B cell (primary cell): ENCODE measurements around the gene SLC39A2.

Experiments used
- CTCF ChIP-seq: fragments of 200-600 bp; IDR thresholded peaks from one replicate; pipeline ENCODE4 v1.8.0; 2022; ENCODE audit warnings: antibody characterized with exemption, mild to moderate bottlenecking
- EZH2 ChIP-seq: IDR thresholded peaks from 2 replicates; pipeline ENCODE4 v1.6.1; 2012; ENCODE audit warnings: borderline replicate concordance, low read depth, mild to moderate bottlenecking, moderate library complexity, low read length; ENCODE audit not compliant: insufficient read depth, poor library complexity, severe bottlenecking

DNA sequence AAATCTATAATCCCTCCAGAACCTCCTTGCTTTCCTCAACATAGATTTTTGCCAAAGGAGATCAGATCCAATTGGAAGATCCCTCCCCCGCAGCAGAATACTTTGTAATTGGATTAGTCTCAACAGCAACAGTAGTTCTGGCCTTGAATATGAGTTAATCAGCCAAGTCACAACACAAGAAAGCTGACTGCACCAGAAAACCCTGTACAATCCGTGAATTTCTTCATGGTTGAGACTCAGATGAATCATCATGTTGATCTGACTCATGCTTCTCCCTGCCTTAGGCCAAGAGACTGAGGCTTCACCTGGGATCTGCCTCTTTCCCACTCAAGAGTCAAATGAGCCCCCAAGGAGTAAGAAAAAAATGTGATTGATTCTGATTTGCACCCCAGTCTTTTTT is 12.3 kb upstream of the SLC39A2 start:
- no peak for TF ChIP-seq CTCF
- TF ChIP-seq EZH2: no peak
